ENCODE data around the gene ESPN. TPM values are rescaled to one million over a fixed set of nuclear protein-coding genes. Genes with fewer than 3 reads are reported as not detected.

ESPN gene
- polyA plus RNA-seq, 1 donor (not counting 4 experiments of a cell fraction or from before 2014, with no cell fraction given) = 0.47 TPM

DNA sequence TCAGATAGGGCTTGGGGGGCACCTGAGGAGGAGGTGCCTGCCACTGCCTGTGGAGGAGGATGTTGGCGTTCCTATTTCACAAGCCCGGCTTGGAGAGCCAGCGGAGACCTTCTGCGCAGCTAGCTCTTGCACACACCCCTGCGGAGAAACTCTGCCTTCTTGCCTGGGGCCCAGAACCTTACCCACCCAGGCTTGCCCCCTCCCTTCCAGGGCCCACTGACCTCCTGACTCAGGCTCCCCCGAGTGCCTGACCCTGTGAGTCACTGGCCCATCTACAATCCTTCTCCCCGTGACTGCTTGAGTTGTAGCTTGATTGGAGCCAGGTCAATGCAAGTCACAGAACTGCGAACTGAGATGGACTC is 8.3 kb upstream of the ESPN start:
- Histone ChIP-seq H3K27ac (ENCODE audit: control insufficient read depth, insufficient read depth, low read length) (peak overlapping the region; percentile 96), H3K9me1 (ENCODE audit: control insufficient read depth, extremely low read depth, insufficient read depth, low read length) (no peaks in the 10 kb centered on the region), H3K9me3 (ENCODE audit: control insufficient read depth, low read depth, low read length) (no peaks in the 10 kb centered on the region), H2AFZ (ENCODE audit: control insufficient read depth, low read length) (no peak overlapping the region), H3K27me3 (ENCODE audit: control insufficient read depth, extremely low read depth, insufficient read depth, low read length) (no peaks in the 10 kb centered on the region), H4K20me1 (ENCODE audit: control insufficient read depth, extremely low read depth, insufficient read depth, low read length) (no peaks in the 10 kb centered on the region), H3K4me2 (ENCODE audit: control insufficient read depth, extremely low read depth, insufficient read depth, low read depth, low read length) (no peak overlapping the region), H3K9ac (ENCODE audit: control insufficient read depth, extremely low read depth, insufficient read depth, low read length) (peak overlapping the region; percentile 80), H3K36me3 (ENCODE audit: control insufficient read depth in 2 of 2, extremely low read depth in 1 of 2, insufficient read depth in 2 of 2, low read length in 2 of 2) (no peaks in the 10 kb centered on the region), H3K4me3 (ENCODE audit: control insufficient read depth in 2 of 3, extremely low read depth in 1 of 3, insufficient read depth in 2 of 3, low read depth in 1 of 3, low read length in 3 of 3) (no peak overlapping the region), H3K4me1 (ENCODE audit: control insufficient read depth, extremely low read depth, insufficient read depth, low read length) (peaks cover 59% of the 10 kb centered on the region), H3K79me2 (ENCODE audit: control insufficient read depth, insufficient read depth, low read length) (peaks cover 16% of the 10 kb centered on the region)
- FAIRE-seq = no peak
- TF ChIP-seq, protein P1, sequence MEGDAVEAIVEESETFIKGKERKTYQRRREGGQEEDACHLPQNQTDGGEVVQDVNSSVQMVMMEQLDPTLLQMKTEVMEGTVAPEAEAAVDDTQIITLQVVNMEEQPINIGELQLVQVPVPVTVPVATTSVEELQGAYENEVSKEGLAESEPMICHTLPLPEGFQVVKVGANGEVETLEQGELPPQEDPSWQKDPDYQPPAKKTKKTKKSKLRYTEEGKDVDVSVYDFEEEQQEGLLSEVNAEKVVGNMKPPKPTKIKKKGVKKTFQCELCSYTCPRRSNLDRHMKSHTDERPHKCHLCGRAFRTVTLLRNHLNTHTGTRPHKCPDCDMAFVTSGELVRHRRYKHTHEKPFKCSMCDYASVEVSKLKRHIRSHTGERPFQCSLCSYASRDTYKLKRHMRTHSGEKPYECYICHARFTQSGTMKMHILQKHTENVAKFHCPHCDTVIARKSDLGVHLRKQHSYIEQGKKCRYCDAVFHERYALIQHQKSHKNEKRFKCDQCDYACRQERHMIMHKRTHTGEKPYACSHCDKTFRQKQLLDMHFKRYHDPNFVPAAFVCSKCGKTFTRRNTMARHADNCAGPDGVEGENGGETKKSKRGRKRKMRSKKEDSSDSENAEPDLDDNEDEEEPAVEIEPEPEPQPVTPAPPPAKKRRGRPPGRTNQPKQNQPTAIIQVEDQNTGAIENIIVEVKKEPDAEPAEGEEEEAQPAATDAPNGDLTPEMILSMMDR (optimal IDR thresholded peaks at IDR 0.05 in 1 of 3, IDR thresholded peaks at IDR 0.05 in 1 of 3, conservative IDR thresholded peaks at IDR 0.05 in 1 of 3; ENCODE audit: extremely low read depth in 1 of 3, insufficient read depth in 2 of 3, low read length in 3 of 3) = no peak
- TF ChIP-seq EZH2 (IDR thresholded peaks at IDR 0.05; ENCODE audit: low read length) = no peak
- no peak for DNase-seq (ENCODE audit: low read depth, low spot score)
- dilution Hi-C loops (cut with MboI; ENCODE audit: extremely low pct_ligation_motif_present, low sequenced_read_pairs) = no loop called here

DNA sequence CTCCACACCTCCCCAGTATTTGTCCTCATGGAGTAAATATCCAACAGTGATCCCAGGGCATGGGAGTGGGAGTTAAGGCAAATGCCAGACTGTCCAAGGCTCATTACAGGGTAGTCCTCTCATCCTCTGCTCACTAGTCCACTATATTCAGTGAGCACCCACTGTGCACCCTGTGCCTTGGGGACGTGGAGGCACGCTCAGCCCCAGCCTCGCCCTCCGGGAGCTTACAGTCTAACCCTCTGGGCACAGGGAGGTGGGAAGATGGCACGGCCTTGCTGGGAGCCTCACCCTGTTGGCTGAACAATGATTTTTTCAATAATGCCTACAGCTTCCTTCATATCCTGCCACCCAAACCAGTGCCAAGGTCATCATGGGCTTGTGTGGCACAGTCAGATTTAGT is 7.7 kb upstream of the ESPN start:
- H3K27me3 ChIP-seq (ENCODE audit: control insufficient read depth, extremely low read depth, insufficient read depth, low read length) = no peaks in the 10 kb centered on the region
- DNase-seq (ENCODE audit: low read depth, low spot score) (no peak), FAIRE-seq (no peak)
- H3K4me1 ChIP-seq (ENCODE audit: control insufficient read depth, extremely low read depth, insufficient read depth, low read length) = peaks cover 65% of the 10 kb centered on the region
- H3K9me3 ChIP-seq (ENCODE audit: control insufficient read depth, low read depth, low read length) = no peaks in the 10 kb centered on the region
- peak overlapping the region; percentile 15 for H3K9ac ChIP-seq (ENCODE audit: control insufficient read depth, extremely low read depth, insufficient read depth, low read length)
- peaks cover 16% of the 10 kb centered on the region for H3K79me2 ChIP-seq (ENCODE audit: control insufficient read depth, insufficient read depth, low read length)
- H3K4me2 ChIP-seq (ENCODE audit: control insufficient read depth, extremely low read depth, insufficient read depth, low read depth, low read length) = no peak overlapping the region
- H4K20me1 ChIP-seq (ENCODE audit: control insufficient read depth, extremely low read depth, insufficient read depth, low read length) = no peaks in the 10 kb centered on the region
- peak overlapping the region; percentile 8 for H3K27ac ChIP-seq (ENCODE audit: control insufficient read depth, insufficient read depth, low read length)
- dilution Hi-C loops (cut with MboI; ENCODE audit: extremely low pct_ligation_motif_present, low sequenced_read_pairs) = no loop called here
- no peaks in the 10 kb centered on the region for H3K36me3 ChIP-seq (ENCODE audit: control insufficient read depth in 2 of 2, extremely low read depth in 1 of 2, insufficient read depth in 2 of 2, low read length in 2 of 2)
- H3K9me1 ChIP-seq (ENCODE audit: control insufficient read depth, extremely low read depth, insufficient read depth, low read length) = no peaks in the 10 kb centered on the region
- no peak overlapping the region for H3K4me3 ChIP-seq (ENCODE audit: control insufficient read depth in 2 of 3, extremely low read depth in 1 of 3, insufficient read depth in 2 of 3, low read depth in 1 of 3, low read length in 3 of 3)
- no peak overlapping the region for H2AFZ ChIP-seq (ENCODE audit: control insufficient read depth, low read length)
- TF ChIP-seq EZH2 (IDR thresholded peaks at IDR 0.05; ENCODE audit: low read length) = no peak
- TF ChIP-seq, protein P1 (optimal IDR thresholded peaks at IDR 0.05 in 1 of 3, IDR thresholded peaks at IDR 0.05 in 1 of 3, conservative IDR thresholded peaks at IDR 0.05 in 1 of 3; ENCODE audit: extremely low read depth in 1 of 3, insufficient read depth in 2 of 3, low read length in 3 of 3) = no peak
